ENCODE measurements around the gene PIK3C2G.

DNA sequence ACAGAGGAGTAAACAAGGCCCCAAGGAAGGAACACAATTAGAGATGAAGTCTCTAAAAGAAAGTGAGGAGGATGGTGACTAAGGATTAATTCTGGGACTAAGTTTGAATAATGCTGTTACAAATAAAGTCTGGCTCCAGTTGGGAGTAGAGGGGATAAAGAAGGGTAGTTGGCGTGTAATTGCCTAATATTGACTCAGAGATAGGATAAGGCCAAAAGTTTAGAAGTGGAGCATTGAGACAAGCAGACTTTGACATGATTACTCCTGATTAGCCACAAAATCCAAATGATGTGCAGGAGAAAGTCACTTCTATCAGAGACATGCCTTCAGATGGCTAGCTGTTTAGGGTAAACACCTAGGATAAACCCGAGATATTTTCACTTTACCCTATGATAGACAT lies 368.1 kb downstream of the PIK3C2G start:
- no peak for TF ChIP-seq POLR2A (IDR thresholded peaks at IDR 0.05; ENCODE audit: low read depth, low read length)
- TF ChIP-seq TAF1 (IDR thresholded peaks at IDR 0.05; ENCODE audit: low read depth, low read length): no peak
- no peak for TF ChIP-seq POLR2AphosphoS5 (IDR thresholded peaks at IDR 0.05; ENCODE audit: low read depth, low read length)
- TF ChIP-seq SPI1 (IDR thresholded peaks at IDR 0.05; ENCODE audit: low read depth, low read length): no peak
- no peak for TF ChIP-seq POU2F2 (IDR thresholded peaks at IDR 0.05; ENCODE audit: low read depth, low read length)
- TF ChIP-seq PAX5 (IDR thresholded peaks at IDR 0.05; ENCODE audit: insufficient read depth, low read length, severe bottlenecking): no peak

All from GM12891 (cell line).